GM10248 (cell line): ENCODE measurements around the gene HOMER2.

Experiments
- CTCF ChIA-PET: fragments of 300-600 bp; sonication (Branson Sonifier 250); formaldehyde crosslinking; extraction: SDS; loops from one replicate; lab custom pipeline; 2021; ENCODE audit warnings: antibody characterized with exemption; lab: Yijun Ruan, JAX
- POLR2A ChIA-PET: fragments of 350-650 bp; sonication (Branson Sonifier 250); formaldehyde crosslinking; extraction: SDS; loops from one replicate; lab custom pipeline; 2020; ENCODE audit warnings: antibody characterized with exemption; lab: Yijun Ruan, JAX
- DNase-seq: peaks from one replicate; pipeline ENCODE4 v3.0.0; 2012; ENCODE audit errors: extremely low spot score
- TF ChIP-seq, protein P1 (sequence below): IDR thresholded peaks from 2 replicates; pipeline ENCODE4 v1.5.1; 2012; ENCODE audit warnings: mild to moderate bottlenecking, low read depth; ENCODE audit errors: extremely low read depth, missing control alignments, control extremely low read depth

HOMER2 gene

DNA sequence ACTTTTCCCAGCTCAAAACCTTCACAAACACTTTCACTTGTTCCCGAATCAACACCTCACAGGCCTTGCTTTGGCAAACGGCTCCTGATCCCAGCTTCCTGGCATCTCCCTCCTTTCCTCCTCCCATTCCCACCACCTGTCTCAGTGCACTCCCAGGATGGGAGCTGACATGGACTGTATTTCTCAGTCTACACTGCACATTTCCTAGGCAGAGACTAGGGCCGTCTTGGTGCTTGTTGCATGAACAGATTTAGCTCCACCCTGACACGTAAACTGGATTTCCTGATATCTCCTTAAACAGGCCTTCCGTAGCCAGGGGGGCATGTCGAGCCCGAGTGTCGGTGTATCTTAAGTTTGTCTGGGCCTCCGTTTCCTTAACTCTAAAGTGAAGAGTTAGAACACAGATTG is 143.9 kb downstream of the HOMER2 start:
- TF ChIP-seq, protein P1, sequence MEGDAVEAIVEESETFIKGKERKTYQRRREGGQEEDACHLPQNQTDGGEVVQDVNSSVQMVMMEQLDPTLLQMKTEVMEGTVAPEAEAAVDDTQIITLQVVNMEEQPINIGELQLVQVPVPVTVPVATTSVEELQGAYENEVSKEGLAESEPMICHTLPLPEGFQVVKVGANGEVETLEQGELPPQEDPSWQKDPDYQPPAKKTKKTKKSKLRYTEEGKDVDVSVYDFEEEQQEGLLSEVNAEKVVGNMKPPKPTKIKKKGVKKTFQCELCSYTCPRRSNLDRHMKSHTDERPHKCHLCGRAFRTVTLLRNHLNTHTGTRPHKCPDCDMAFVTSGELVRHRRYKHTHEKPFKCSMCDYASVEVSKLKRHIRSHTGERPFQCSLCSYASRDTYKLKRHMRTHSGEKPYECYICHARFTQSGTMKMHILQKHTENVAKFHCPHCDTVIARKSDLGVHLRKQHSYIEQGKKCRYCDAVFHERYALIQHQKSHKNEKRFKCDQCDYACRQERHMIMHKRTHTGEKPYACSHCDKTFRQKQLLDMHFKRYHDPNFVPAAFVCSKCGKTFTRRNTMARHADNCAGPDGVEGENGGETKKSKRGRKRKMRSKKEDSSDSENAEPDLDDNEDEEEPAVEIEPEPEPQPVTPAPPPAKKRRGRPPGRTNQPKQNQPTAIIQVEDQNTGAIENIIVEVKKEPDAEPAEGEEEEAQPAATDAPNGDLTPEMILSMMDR = no peak
- DNase-seq = no peak
- POLR2A ChIA-PET = no interaction called here
- CTCF ChIA-PET = interaction anchor here (1.0 to 2.1 kb wide), 3 partner anchors 9 to 278 kb away, joined by 3 to 4 read pairs (median 4); no protein-coding TSS in a partner anchor

DNA sequence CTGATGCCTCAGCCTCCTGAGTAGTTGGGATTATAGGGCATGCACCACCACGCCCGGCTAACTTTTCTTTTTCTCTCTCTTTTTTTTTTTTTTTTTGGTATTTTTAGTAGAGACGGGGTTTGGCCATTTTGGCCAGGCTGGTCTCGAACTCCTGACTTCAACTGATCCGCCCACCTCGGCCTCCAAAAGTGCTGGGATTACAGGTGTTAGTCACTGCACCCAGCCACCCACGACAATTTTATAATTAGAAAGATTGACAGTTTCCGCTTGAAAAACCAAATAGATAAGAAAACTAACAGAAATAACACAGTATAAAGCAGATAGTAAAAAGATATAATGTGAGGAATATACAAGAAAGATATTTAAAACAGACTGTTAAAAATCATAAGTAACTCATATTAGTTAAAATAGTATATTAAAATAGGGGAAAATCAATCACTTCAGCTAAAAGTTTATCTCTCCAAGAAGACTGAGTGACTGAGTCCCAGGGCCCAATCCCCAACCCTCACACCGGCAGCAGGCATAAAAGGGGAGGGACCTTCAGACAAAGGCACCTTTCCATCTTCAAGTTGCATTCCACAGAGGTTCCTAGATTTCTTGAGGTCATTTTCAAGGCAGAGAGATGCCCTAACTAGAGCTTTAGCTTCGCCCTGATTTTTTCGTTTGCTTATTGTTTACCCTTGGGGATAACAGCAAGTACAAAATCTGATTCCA is 144.4 kb downstream of the HOMER2 start:
- ChIA-PET POLR2A (no interaction called here), CTCF (interaction anchor here (1.0 to 1.4 kb wide), 2 partner anchors 40 to 277 kb away, joined by 3 to 4 read pairs; no protein-coding TSS in a partner anchor)
- TF ChIP-seq, protein P1 = no peak
- DNase-seq = no peak

DNA sequence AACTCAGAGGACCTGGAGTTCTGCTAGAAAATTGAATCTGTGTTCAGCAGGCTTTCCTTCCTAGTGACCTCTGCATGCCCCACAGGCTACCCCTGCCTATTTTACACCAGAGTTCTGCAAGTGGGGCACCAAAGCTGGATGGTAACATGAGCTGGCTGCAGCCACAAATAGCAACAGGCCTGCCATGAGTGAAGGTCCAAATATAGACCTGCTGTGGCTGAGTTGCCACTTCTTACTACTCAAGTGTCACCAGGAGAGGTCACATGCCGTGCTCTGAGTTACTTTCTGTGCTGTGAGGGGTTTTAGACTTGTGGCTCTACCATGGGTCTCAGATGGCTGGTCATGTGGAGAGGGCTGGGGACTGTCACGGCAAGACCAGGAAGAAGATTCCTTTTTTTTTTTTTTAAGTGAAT is 146.5 kb downstream of the HOMER2 start, which contains the start of gene FSD2:
TSS of gene FSD2 (minus strand) at position 76 of the 413 bp plus-strand sequence. CDS start 18,679 bp downstream, outside the sequence.
- TF ChIP-seq, protein P1 = no peak
- ChIA-PET POLR2A (interaction anchor here (1.0 kb wide), 1 partner anchor 55 kb away, joined by 3 read pairs; no protein-coding TSS in a partner anchor), CTCF (no interaction called here)
- peak; percentile 43 for DNase-seq

DNA sequence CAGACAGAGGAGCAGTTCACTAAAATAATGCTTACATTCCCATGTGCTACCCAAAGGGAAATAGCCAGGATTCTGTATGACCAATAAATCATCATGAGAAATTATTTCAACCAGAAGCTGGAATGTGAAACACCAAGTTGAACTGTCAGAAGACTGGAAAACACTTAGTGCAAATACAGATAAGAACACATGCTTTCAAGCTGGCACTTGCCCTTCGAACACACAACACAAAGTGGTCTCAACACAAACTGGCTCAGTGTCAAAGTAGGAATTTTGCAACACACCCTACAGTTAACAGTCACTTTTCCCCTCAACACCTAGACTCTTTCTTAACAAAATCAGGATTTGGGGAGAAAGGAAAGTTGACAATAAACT is 148.0 kb downstream of the HOMER2 start:
- ChIA-PET POLR2A (no interaction called here), CTCF (interaction anchor here (1.2 to 1.4 kb wide), 2 partner anchors 139 to 197 kb away, joined by 3 read pairs; no protein-coding TSS in a partner anchor)
- TF ChIP-seq, protein P1 = no peak
- no peak for DNase-seq

DNA sequence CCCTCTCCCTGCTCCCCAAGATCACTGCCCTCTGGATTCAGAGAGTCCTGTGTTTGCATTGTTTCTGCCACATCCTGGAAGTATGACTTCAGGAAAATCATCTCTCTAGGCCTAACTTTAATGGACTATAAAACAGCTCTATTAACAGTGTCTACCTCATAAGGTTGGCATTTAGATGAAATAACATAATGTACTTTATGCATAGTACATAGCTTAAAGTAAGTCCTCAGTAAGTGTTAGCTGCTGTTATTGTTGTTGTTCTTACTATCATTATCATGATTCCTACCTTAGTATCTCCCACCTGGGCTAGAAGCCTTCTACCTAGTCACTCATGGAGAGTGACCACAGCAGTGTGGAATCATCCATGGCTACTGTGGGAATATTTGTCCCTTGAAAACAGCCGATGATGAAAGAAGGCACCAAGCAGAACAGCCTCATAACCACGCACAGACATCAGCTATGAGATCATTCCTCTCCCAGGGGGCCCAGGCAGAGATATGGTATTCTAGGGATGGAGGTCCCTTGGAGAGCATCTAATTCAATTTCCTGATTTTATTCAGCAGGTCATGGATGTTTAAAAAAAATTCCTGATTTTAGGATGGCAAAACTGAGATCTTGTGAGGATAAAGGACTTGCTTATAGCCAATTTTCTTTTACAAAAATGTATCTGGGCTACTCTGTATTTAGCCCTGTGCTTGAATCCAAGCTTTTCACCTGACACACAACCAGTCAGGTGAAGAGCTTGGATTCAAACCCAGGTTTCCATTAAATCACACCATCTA is 148.5 kb downstream of the HOMER2 start:
- POLR2A ChIA-PET = no interaction called here
- TF ChIP-seq, protein P1 = no peak
- CTCF ChIA-PET = interaction anchor here (1.0 to 1.5 kb wide), 7 partner anchors 11 to 273 kb away, joined by 3 read pairs; no protein-coding TSS in a partner anchor
- no peak for DNase-seq

DNA sequence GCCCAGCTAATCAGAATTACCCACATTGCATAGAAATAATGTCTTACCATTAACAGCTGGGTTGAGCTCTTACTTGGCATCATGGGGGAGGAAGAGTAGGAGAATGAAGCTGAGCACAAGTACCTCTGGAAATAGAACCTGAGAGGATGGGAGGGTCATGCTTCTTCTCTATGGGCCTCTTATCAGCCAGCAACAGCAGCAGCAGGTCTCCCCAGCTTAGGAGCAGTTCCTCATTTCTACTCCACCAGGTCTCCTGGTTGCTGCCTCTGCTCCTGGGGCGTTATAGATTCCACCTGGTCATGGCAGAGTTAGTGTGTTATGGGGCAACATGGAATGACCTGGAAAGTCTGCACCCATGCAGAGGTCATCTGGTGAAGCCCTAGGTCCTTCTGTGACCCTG is 150.0 kb downstream of the HOMER2 start:
- ChIA-PET CTCF (no interaction called here), POLR2A (no interaction called here)
- TF ChIP-seq, protein P1 = no peak
- DNase-seq = no peak
